Loucy (cell line): ENCODE data around the gene BHLHA15.

Source experiments
- H2AFZ ChIP-seq: fragments of 200-600 bp; sonication (generic); 2 replicates; pipeline ENCODE4 v1.6.0; 2016; ENCODE audit warnings: antibody characterized with exemption, mild to moderate bottlenecking, low read length, moderate library complexity
- H3F3A ChIP-seq: fragments of 200-600 bp; 2 replicates; pipeline ENCODE4 v1.6.0; 2016; ENCODE audit warnings: antibody characterized with exemption, low read depth, mild to moderate bottlenecking
- H3K27me3 ChIP-seq: fragments of 200-600 bp; sonication (generic); 2 replicates; pipeline ENCODE4 v1.6.1; 2014; ENCODE audit warnings: low read length, mild to moderate bottlenecking; ENCODE audit not compliant: insufficient read depth, poor library complexity, severe bottlenecking
- H3K36me3 ChIP-seq: fragments of 200-600 bp; sonication (generic); 2 replicates; pipeline ENCODE4 v1.6.1; 2016; ENCODE audit warnings: low read length; ENCODE audit not compliant: insufficient read depth
- H3K4me1 ChIP-seq: fragments of 200-600 bp; sonication (generic); 2 replicates; pipeline ENCODE4 v1.5.1; 2014; ENCODE audit warnings: low read length, mild to moderate bottlenecking; ENCODE audit not compliant: insufficient read depth, poor library complexity, severe bottlenecking
- H3K4me2 ChIP-seq: fragments of 200-600 bp; sonication (generic); 2 replicates; pipeline ENCODE4 v1.6.0; 2014; ENCODE audit warnings: antibody characterized with exemption, low read length, low read depth, mild to moderate bottlenecking; ENCODE audit not compliant: poor library complexity, severe bottlenecking
- H3K4me3 ChIP-seq: fragments of 200-600 bp; sonication (generic); 2 replicates; pipeline ENCODE4 v1.5.1; 2014; ENCODE audit warnings: low read length, mild to moderate bottlenecking, mixed read lengths; ENCODE audit not compliant: poor library complexity, severe bottlenecking
- H3K79me2 ChIP-seq: fragments of 200-600 bp; sonication (generic); 2 replicates; pipeline ENCODE4 v1.6.1; 2014; ENCODE audit warnings: low read length; ENCODE audit not compliant: insufficient read depth
- H3K9ac ChIP-seq: fragments of 200-600 bp; sonication (generic); 2 replicates; pipeline ENCODE4 v1.6.0; 2014; ENCODE audit warnings: mild to moderate bottlenecking, low read depth, low read length, moderate library complexity; ENCODE audit not compliant: poor library complexity, severe bottlenecking
- H3K9me2 ChIP-seq: fragments of 200-600 bp; sonication (generic); replicated peaks from 2 replicates; pipeline ENCODE4 v1.6.1; 2016; ENCODE audit warnings: low read depth, low read length, mixed read lengths
- H3K9me3 ChIP-seq: fragments of 200-600 bp; sonication (generic); 2 replicates; pipeline ENCODE4 v1.6.1; 2014; ENCODE audit warnings: mild to moderate bottlenecking, antibody characterized with exemption, low read length, low read depth; ENCODE audit not compliant: insufficient read depth
- H4K20me1 ChIP-seq: fragments of 200-600 bp; sonication (generic); 2 replicates; pipeline ENCODE4 v1.6.0; 2014; ENCODE audit warnings: antibody characterized with exemption, low read length, mild to moderate bottlenecking; ENCODE audit not compliant: insufficient read depth, poor library complexity, severe bottlenecking
- CTCF ChIP-seq: fragments of 200-600 bp; sonication (generic); conservative IDR thresholded peaks from 2 replicates; pipeline ENCODE4 v1.5.1; 2014; ENCODE audit warnings: mild to moderate bottlenecking, antibody characterized with exemption, low read length
- EZH2phosphoT487 ChIP-seq: fragments of 200-600 bp; IDR thresholded peaks from 2 replicates; pipeline ENCODE4 v1.6.1; 2018; ENCODE audit warnings: antibody characterized with exemption, mild to moderate bottlenecking, moderate library complexity, borderline replicate concordance

Gene BHLHA15

DNA sequence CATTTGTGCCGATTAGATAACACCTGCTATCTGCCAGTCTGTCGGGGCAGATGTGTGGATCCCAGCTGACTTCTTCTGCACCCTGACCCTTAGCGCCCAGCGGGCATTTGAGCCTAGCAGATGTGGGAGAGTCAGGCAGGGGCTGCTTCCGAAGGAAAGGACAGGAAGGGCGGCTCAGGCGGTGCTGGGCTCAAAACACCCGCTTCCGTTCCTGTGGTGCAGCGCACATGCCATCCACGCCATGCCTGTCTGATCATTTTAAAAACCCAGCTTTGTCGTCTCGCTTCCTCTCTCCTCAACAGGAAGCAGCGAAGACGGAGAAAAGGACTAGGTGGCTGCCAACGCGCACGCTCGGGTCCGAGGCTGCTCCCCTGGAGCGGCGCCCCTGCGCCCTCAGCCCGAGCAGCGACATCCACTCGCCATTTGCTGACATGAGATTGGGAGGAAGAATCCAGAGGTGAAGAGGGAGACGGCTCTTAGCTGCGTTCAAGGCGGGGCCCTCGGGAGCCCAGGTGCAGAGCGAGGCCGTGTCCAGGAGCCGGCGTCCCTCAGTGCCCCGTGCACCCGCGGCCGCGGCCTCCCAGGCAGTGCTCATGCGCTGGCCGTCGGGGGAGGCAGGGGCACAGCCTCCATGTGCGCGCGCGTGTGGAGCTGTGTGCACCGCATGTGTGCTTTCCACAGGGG lies 5.9 kb upstream of the BHLHA15 start:
- Histone ChIP-seq H3K4me3 (no peak overlapping the region), H3K27me3 (no peaks in the 10 kb centered on the region), H3K79me2 (peaks cover 10% of the 10 kb centered on the region; the same call in 1 of the 2 replicates), H3K9ac (no peak overlapping the region), H3K9me2 (no peaks in the 10 kb centered on the region), H2AFZ (no peak overlapping the region), H3K4me1 (peaks cover 24% of the 10 kb centered on the region), H3F3A (no peaks in the 10 kb centered on the region), H3K9me3 (no peaks in the 10 kb centered on the region), H3K4me2 (no peak overlapping the region), H4K20me1 (no peaks in the 10 kb centered on the region), H3K36me3 (peaks cover 27% of the 10 kb centered on the region; the same call in 1 of the 2 replicates)
- TF ChIP-seq EZH2phosphoT487 (no peak), CTCF (no peak)

- H3K4me1 ChIP-seq: peaks cover 16% of the 10 kb centered on the region
- no peak overlapping the region for H3K4me2 ChIP-seq
- no peaks in the 10 kb centered on the region for H3K9me2 ChIP-seq
- H3K36me3 ChIP-seq: peaks cover 27% of the 10 kb centered on the region; the same call in 1 of the 2 replicates
- no peaks in the 10 kb centered on the region for H4K20me1 ChIP-seq
- H3K79me2 ChIP-seq: peaks cover 3% of the 10 kb centered on the region; the same call in 1 of the 2 replicates
- H3K4me3 ChIP-seq: no peak overlapping the region
- TF ChIP-seq CTCF (no peak), EZH2phosphoT487 (no peak)
- H2AFZ ChIP-seq: no peak overlapping the region
- no peak overlapping the region for H3K9ac ChIP-seq
- no peaks in the 10 kb centered on the region for H3K9me3 ChIP-seq
- no peaks in the 10 kb centered on the region for H3K27me3 ChIP-seq
- H3F3A ChIP-seq: no peaks in the 10 kb centered on the region
Observed at GRCh38 chr7:98206451-98207330, 4.5 kb upstream of the BHLHA15 start.

DNA sequence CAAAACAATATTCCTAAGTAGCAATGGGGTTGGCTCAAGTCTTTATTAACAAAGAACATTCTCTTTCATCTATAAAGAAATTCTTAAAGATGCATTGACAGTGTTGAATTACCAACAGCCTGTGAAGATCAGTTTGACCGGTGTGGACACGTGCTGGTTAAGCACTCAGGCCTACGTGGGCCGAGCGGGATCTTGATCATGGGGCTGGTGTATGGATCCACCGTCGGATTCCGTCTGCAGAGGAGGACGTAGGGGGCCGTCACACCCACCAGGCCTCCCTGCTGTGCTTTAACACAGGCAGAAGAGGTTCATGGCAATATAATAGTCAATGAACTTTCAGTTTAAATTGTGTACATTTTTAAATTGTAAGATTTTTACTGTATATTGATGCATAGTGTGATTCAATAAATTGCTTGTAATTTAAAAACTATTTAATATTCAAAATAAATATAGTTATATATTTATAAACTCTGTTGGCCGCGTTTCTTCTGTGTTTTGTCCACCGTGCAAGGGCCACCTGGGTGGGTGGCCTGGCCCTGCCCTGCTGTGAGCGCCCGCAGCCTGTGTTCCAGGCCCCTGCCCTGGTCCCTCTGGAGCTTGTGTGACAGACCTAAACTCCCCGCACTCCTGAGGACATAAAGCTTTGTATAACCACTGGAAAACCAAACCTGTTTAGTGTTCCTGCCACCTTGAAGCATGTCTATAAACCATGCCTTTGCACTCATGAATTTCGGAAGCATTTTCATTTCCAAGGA lies 1.9 kb upstream of the BHLHA15 start:
- Histone ChIP-seq H3K79me2 (no peaks in the 10 kb centered on the region), H3K9ac (no peak overlapping the region), H2AFZ (no peak overlapping the region), H3K4me2 (no peak overlapping the region), H3K36me3 (peaks cover 27% of the 10 kb centered on the region; the same call in 1 of the 2 replicates), H3K9me3 (no peaks in the 10 kb centered on the region), H3K4me3 (no peak overlapping the region), H3K9me2 (no peaks in the 10 kb centered on the region), H3F3A (no peaks in the 10 kb centered on the region), H4K20me1 (no peaks in the 10 kb centered on the region), H3K27me3 (no peaks in the 10 kb centered on the region), H3K4me1 (no peaks in the 10 kb centered on the region)
- no peak for TF ChIP-seq EZH2phosphoT487
- no peak for TF ChIP-seq CTCF
